GM12801 (cell line): ENCODE data around the gene SH3RF1.

Experiments
- CTCF ChIP-seq: IDR thresholded peaks from one replicate; pipeline ENCODE4 v1.5.1; 2011; ENCODE audit warnings: control low read depth; ENCODE audit not compliant: insufficient read length; ENCODE audit errors: extremely low read depth

Gene SH3RF1

GRCh38 chr4:169253113-169253671, 17.6 kb downstream of the SH3RF1 start:
- no peak for TF ChIP-seq CTCF

- TF ChIP-seq CTCF = no peak
Measured at GRCh38 chr4:169252339-169253112, 18.2 kb downstream of the SH3RF1 start.

GRCh38 chr4:169251291-169252235, 19.2 kb downstream of the SH3RF1 start:
- no peak for TF ChIP-seq CTCF

GRCh38 chr4:169250796-169251195, 20.0 kb downstream of the SH3RF1 start:
- TF ChIP-seq CTCF = no peak

GRCh38 chr4:169249999-169250398, 20.8 kb downstream of the SH3RF1 start:
- no peak for TF ChIP-seq CTCF

GRCh38 chr4:169249214-169249973, 21.4 kb downstream of the SH3RF1 start:
- TF ChIP-seq CTCF = no peak

- TF ChIP-seq CTCF = no peak
Measured at GRCh38 chr4:169248645-169249044, 22.1 kb downstream of the SH3RF1 start.
